Right lobe of liver (tissue), 6 donors: ENCODE results near the gene DCXR. TPM values are rescaled to one million over a fixed set of nuclear protein-coding genes. Genes with fewer than 3 reads are reported as not detected.

Experiments used
- ATAC-seq, 4 donors: fragments of 200-7000 bp; cut with Tn5 transposase; one replicate each; pipeline ENCODE4 v1.9.1; 2020; ENCODE audit warnings: mild to moderate bottlenecking in 4 of 4, moderate library complexity in 4 of 4
- DNase-seq, 3 donors: peaks; one replicate each; pipeline ENCODE4 v3.0.0-alpha.2; 2020
- H3K27ac ChIP-seq, 3 donors: fragments of 200-600 bp; one replicate each; pipeline ENCODE4 v1.8.0; 2022
- H3K27me3 ChIP-seq, 2 donors: fragments of 200-600 bp; one replicate each; pipeline ENCODE4 v1.8.0; 2022
- H3K36me3 ChIP-seq, 4 donors: fragments of 200-600 bp; sonication (generic) in 1 of 4; one replicate each; pipeline versions ENCODE4 v1.5.1 to v1.8.0; 2017 to 2022; ENCODE audit warnings: control low read depth in 1 of 4
- H3K4me1 ChIP-seq, 4 donors: fragments of 200-600 bp; sonication (generic) in 1 of 4; one replicate each; pipeline versions ENCODE4 v1.5.1 to v1.8.0; 2017 to 2022; ENCODE audit warnings: control low read depth in 1 of 4
- H3K4me3 ChIP-seq, 3 donors: fragments of 200-600 bp; one replicate each; pipeline ENCODE4 v1.8.0; 2022
- H3K9me3 ChIP-seq, 4 donors: fragments of 200-600 bp; sonication (generic) in 1 of 4; one replicate each; pipeline versions ENCODE4 v1.5.1 to v1.8.0; 2017 to 2022; ENCODE audit warnings: control low read depth in 1 of 4
- POLR2A ChIP-seq: fragments of 450-650 bp; IDR thresholded peaks from one replicate; pipeline ENCODE4 v1.6.1; 2017; ENCODE audit warnings: antibody characterized with exemption, mild to moderate bottlenecking
- WGBS: methylation state at CpG from one replicate; pipeline ENCODE4 v1.1.6; 2018; ENCODE audit warnings: low coverage, low lambda C conversion rate; ENCODE audit not compliant: insufficient coverage; ENCODE audit errors: missing lambda C conversion rate; 5-methylcytosine and 5-hydroxymethylcytosine counted together
- intact Hi-C, 2 donors: fragments of 100-400 bp; cut with DNase I; formaldehyde crosslinking; loops; one replicate each; pipeline versions ENCODE4 v1.11.2 to v1.14.1; 2022
- total RNA-seq, 6 experiments: library from RNA; depleted of rRNA in 2 of 6; stranded (reverse); fragments of >200 nt in 2 of 6; fragmentation: NEBNext Ultra II Directional in 3 of 6; extraction: Animal tissue kit (Norgen Biotek cat#: 25700) in 3 of 6; gene quantifications; one replicate each; pipeline versions ENCODE4 v1.1.0 to v1.2.4, GENCODE V29; 2016 to 2023
- TF ChIP-seq, protein P1 (sequence below), 4 donors: fragments of 200-600 bp in 3 of 4; fragments of 450-650 bp in 1 of 4; IDR thresholded peaks; one replicate each; pipeline versions ENCODE4 v1.5.1 to v1.8.0; 2016 to 2022; ENCODE audit warnings: antibody characterized with exemption in 4 of 4, mild to moderate bottlenecking in 2 of 4
- donor health status: DM: no; HTN: yes; CAD: no.
- donor health status: DM: no; HTN: no; CAD: no.
- donor health status: DM: no; HTN: no; CAD: no.
- donor health status: DM: no; HTN: yes; CAD: no.
- donor health status: DM: no; HTN: yes; CAD: no.

DCXR gene
- total RNA-seq, 6 experiments from 2014 or later, result 389 to 1,607 (median 735) TPM

DNA sequence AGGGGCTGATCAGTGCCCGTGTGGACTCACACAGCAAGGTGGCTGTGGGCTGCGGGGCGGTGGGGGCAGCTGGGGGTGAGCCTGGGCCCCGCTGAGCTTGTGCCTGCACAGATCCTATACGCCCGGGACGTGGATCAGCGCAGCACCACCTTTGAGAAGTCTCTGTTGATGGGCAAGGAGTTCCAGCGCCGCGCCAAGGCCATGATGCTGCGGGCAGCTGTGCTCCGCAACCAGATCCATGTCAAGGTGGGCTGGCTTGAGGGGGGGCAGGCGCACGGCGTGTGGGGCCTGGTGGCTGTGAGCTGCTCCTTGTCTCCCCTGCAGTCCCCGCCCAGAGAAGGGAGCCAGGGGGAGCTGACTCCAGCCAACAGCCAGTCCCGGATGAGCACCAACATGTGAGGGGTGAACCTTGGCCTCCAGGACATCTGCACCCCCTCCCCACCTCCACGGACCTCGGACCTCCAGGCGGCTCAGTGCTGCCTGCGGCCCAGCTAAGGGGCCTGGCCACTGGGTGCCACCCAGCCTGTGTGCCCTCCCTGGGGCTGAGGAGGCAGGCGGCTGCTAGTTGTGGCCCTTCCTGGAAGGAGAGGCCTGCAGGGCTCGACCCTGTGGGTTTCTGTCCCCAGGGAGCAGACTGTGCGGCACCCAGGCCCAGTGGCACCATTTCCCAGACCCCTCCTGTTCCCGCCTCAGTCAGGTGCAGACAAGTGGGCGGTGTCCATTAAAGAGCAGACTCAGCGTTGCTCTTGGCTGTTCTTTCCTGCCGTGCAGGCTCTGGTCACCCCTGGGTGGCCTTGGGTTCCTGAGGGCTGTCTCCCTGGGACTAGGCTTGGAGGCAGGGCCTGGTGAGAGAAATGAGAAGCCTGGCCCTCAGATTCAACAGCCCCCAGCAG lies 19.5 kb upstream of the DCXR start:
- Histone ChIP-seq H3K9me3 (no peaks in the 10 kb centered on the region), H3K4me1 (peaks cover 0 to 13% (median 2%) of the 10 kb centered on the region in 4 donors), H3K27ac (no peak overlapping the region), H3K4me3 (no peak overlapping the region), H3K36me3 (peaks cover 0 to 59% (median 0%) of the 10 kb centered on the region in 4 donors), H3K27me3 (no peaks in the 10 kb centered on the region)
- TF ChIP-seq POLR2A, result no peak
- TF ChIP-seq, protein P1, sequence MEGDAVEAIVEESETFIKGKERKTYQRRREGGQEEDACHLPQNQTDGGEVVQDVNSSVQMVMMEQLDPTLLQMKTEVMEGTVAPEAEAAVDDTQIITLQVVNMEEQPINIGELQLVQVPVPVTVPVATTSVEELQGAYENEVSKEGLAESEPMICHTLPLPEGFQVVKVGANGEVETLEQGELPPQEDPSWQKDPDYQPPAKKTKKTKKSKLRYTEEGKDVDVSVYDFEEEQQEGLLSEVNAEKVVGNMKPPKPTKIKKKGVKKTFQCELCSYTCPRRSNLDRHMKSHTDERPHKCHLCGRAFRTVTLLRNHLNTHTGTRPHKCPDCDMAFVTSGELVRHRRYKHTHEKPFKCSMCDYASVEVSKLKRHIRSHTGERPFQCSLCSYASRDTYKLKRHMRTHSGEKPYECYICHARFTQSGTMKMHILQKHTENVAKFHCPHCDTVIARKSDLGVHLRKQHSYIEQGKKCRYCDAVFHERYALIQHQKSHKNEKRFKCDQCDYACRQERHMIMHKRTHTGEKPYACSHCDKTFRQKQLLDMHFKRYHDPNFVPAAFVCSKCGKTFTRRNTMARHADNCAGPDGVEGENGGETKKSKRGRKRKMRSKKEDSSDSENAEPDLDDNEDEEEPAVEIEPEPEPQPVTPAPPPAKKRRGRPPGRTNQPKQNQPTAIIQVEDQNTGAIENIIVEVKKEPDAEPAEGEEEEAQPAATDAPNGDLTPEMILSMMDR (IDR thresholded peaks at IDR 0.05), result no peak
- DNase-seq (peak in 1 of 3 donors; percentile 51), ATAC-seq (peak in 1 of 4 donors; percentile 7)
- intact Hi-C loops, result no loop called here
- WGBS, result 18% methylated on average over 3 of the region's 29 CpGs

- Histone ChIP-seq H3K27me3 (no peaks in the 10 kb centered on the region), H3K36me3 (peaks cover 0 to 53% (median 0%) of the 10 kb centered on the region in 4 donors), H3K9me3 (no peaks in the 10 kb centered on the region), H3K27ac (no peak overlapping the region), H3K4me1 (peaks cover 0 to 13% (median 3%) of the 10 kb centered on the region in 4 donors), H3K4me3 (no peak overlapping the region)
- WGBS, result 85% methylated on average over 4 of the region's 28 CpGs
- ATAC-seq (no peak), DNase-seq (peak in 1 of 3 donors; percentile 39)
- intact Hi-C loops, result no loop called here
- TF ChIP-seq, protein P1 (IDR thresholded peaks at IDR 0.05), result no peak
- TF ChIP-seq POLR2A, result no peak
Observed at GRCh38 chr17:82055965-82056728, 18.6 kb upstream of the DCXR start.

- H3K36me3 ChIP-seq, result peaks cover 0 to 45% (median 0%) of the 10 kb centered on the region in 4 donors
- intact Hi-C loops, result no loop called here
- no peak overlapping the region for H3K27ac ChIP-seq
- TF ChIP-seq POLR2A, result no peak
- TF ChIP-seq, protein P1 (IDR thresholded peaks at IDR 0.05), result no peak
- peak in 1 of 3 donors; percentile 38 for DNase-seq
- WGBS, result 80% methylated on average over 1 of the region's 26 CpGs
- H3K27me3 ChIP-seq, result no peaks in the 10 kb centered on the region
- ATAC-seq, result no peak
- no peak overlapping the region for H3K4me3 ChIP-seq
- no peaks in the 10 kb centered on the region for H3K9me3 ChIP-seq
- peaks cover 0 to 13% (median 6%) of the 10 kb centered on the region in 4 donors for H3K4me1 ChIP-seq
Observed at GRCh38 chr17:82055023-82055964, 17.8 kb upstream of the DCXR start.
